ENCODE measurements around the gene COPG2.
A peak's percentile ranks its signal among the peaks of the same experiment; 100 is the strongest.
"Not testable (repeated sequence)": the region's sequence is repeated elsewhere in the genome, so short reads cannot be mapped to it uniquely, and the experiment has no call there.

Gene COPG2

DNA sequence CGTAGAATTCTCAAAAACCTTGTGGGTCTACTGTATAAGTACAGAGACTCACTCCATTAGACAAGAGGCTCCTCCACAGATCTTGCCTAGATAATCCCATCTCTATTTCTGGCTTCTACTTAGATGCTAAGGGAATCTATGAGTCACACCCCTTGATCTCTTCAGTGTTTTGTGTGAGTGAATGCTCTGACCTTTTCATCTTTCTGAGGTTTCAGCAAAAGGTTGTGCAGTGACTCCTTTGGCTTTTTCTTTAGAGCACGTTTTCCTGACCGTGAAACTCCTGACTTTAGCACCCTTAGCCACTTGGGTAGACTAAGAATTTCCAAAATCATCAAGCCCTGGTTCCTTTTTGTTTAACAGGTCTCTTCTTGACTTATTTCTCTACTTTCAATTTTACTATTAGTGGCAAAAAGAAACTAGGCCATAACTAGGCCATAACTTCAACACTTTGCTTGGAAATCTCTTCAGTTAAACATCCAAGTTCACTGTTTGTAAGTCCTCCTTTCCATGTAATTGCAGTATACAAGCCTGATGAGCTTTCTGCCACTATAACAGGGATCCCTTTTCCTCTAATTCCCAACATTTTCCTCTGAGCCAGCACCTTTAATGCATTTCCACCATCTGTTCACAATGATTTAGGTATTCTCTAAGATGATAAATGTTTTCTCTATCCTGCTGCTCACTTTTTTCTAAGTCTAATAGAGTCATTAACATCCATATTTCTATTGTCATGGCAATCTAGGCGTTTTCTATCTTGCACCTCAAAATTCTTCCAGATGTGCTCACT, 19.4 kb downstream of the COPG2 start:
- no peak for DNase-seq

- no peak for DNase-seq
These were observed 20.0 kb downstream of the COPG2 start for GRCh38 chr7:130648580-130648979.

DNA sequence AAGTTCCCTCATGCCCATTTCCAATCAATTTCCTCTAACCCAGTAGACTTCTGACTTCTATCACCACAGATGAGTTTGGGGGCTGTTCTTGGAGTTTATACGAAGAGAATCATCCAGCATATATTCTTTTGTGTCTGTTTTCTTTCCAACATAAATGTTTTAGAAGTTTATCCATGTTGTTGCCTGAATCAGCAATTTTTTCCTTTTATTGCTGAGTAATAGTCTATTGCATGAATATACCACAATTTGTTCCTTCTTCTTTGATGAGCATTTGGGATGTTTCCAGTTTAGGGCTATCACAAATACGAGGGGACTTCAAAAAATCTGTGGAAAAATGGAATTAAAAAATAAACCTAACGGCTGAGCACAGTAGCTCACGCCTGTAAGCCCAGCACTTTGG, 26.2 kb downstream of the COPG2 start:
- DNase-seq: no peak

DNA sequence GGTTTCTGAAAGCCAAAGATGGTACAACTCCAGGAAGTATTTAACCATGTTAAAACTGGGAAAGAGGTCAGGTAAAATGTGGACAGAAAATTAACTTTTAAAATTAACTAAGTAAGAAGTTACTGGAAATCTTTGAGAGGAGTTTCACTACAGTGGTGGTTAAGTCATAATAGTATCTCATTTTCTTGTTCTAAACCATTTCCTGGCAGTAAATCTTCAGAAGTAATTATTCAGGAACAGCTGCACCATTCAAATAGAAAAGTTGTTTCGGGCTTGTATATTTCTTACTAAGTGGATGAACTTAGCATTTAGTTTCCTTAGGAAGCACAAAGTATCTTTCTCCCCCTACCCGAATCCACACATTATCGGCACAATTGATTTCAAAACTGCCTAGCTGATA, 27.1 kb downstream of the COPG2 start:
- DNase-seq: no peak

DNA sequence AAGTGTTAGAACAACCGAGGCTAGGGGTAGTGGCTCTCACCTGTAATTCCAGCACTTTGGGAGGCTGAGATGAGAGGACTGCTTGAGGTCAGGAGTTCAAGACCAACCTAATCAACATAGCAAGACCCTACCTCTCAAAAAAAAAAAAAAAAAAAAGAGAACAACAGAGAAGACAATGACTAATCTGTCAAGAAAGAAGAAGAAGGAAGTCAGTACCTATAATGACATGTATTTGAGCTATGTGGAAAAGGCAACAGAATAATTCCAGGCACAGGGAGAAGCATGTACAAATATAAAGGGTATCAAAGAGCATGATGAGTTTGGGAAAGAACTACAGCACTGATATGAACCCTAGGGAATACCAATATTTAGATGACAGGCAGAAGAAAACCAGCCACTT, 27.5 kb downstream of the COPG2 start:
- DNase-seq: no peak

- no peak for DNase-seq
These were observed 29.2 kb downstream of the COPG2 start for GRCh38 chr7:130639388-130639787.

DNA sequence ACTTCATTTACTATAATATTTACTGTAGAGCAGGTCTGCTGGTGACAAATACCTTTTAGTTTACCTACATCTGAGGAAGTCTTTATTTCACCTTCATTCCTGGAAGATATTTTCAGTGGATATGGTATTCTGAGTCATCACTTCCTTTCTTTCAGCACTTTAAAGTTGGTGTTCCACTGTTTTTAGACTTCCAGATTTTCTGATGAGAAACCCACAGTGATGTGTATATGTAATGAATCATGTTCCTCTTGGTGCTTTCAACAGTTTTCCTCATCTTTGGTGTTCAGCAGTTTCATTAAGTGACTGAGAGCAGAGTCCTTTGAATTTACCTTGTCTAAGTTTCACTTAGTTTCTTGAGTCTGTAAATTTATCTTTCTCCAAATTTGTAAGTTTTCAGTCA, 36.4 kb downstream of the COPG2 start:
- no peak for DNase-seq

DNA sequence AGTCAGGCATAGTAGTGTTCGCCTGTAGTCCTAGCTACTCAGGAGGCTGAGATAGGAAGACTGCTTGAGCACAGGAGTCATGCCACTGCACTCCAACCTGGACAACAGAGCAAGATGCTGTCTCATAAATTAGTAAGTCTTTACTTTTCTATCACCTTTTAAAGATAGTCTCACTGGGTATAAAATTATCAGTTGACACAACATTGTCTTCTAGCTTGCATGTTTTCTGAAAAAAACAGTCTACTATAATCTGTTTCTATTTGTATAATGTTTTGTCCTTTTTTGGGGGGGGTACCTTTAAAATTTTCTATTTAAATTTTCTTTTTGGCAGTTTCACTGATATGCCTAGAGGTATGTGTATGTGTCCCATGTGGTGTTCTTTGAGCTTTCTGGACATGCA, 39.6 kb downstream of the COPG2 start:
- DNase-seq: no peak

- DNase-seq: no peak
These were observed 40.8 kb downstream of the COPG2 start for GRCh38 chr7:130627775-130628174.

GRCh38 chr7:130622866-130623265, 45.7 kb downstream of the COPG2 start:
- no peak for DNase-seq

DNA sequence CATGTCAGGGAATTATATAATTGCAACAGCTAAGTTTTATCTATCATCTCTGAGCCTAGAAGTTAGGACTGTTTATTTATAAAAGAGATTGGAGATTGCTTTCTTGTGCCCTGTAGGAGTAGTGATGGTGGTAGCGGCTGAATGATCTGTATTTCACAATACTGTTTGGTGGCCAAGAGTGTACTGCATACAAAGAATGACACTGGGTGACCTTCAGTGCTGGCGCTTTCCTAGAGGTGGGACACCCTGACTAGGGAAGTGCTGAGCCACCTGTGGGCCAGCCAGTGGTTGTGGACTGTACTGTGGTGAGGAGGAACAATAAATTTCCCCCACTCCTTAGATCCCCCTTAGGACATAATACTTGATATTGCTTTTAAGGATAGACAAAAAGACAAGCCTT, 53.0 kb downstream of the COPG2 start:
- no peak for DNase-seq

GRCh38 chr7:130614449-130614848, 54.1 kb downstream of the COPG2 start:
- no peak for DNase-seq

DNA sequence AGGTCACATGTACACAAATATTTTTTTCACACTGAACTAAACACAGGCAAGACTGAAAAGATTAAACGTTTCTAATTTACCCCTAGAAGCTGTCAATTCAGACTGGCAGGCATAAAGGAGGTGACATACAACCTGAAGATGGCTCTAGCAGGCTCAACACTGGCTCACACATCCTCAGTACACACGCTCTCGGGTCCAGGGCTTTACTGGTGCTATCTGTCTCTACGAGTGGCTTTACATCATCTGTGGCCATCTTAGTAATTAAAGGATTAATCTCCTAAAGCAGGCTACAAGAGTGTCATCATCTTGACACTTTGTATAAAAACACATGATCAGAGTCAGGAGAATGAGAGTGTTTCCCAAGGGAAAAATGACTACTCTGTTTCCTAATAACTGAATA, 57.3 kb downstream of the COPG2 start:
- DNase-seq: no peak

DNA sequence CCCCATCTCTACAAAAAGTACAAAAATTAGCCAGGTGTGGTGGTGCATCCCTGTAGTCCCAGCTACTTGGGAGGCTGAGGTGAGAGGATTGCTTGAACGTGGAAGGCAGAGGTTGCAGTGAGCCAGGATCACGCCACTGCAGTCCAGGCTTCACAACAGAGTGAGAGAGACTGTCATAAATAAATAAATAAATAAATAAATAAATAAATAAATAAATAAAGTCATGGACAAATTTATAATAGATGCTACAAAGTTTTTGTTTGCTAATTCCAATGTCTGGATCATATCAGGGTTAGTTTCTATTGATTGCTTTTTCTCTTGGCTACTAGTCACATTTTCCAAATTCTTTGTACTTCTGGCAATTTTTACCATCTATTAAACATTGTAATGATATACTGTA, 61.5 kb downstream of the COPG2 start:
- DNase-seq: not testable (repeated sequence)

DNA sequence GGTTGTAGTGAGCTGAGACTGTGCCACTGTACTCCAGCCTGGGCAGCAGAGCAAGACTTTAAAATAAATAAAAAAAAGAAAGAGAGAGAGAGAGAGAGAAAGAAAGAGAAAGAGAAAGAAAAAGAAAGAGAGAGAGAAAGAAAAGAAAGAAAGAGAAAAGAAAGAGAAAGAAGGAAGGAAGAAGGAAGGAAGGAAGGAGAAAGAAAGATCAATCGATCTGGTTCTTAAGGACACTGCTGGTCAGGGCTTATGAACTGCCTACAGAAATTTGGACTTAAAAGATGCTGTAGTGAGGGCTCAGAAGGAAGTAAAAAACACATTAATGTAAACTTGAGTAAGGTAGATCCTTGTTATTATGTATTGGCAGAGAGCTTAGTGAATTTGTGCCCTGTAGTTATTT, 62.4 kb downstream of the COPG2 start:
- no peak for DNase-seq

DNA sequence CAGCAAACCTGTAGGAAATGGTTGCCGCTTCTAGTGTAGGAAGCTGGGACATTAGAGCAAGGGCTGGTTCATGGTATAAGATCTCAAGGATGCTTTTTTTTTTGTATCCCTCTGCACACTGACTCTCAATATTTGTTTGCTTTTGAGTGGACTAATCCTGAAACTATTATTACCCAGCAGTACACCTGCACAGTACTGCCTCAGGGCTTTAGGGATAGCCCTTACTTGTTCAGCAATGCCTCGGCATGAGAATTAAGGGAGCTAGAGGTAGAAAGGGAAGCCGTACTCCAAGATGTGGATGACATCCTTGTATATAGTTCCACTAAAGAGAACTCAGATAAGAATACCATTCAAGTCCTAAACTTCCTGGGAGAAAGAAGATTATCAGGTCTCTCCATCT, 70.5 kb downstream of the COPG2 start:
- DNase-seq: no peak

GRCh38 chr7:130595986-130596385, 72.6 kb downstream of the COPG2 start:
- DNase-seq: no peak

DNA sequence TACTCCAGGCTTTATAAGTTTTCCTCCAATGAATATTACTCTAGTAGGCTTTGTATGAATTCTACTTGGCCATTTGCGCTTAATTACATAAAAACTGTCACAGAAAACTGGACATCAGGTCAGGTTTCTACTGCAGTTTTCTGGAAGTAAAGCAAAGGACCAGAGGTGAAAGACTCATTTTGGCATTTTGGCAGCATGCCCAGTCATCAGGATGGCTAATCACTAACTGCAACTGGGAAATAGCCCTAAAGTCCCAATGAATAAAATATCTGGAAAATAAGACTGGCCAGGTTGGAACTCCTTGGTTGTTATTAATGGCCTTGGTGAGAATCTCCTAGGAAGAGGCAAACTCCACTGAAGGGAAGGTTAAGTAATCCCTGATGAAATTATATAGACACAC, 75.5 kb downstream of the COPG2 start:
- no peak for DNase-seq

- not testable (repeated sequence) for DNase-seq
These were observed 77.1 kb downstream of the COPG2 start for GRCh38 chr7:130591464-130591863.

GRCh38 chr7:130585932-130586331, 82.6 kb downstream of the COPG2 start:
- DNase-seq: not testable (repeated sequence)

DNA sequence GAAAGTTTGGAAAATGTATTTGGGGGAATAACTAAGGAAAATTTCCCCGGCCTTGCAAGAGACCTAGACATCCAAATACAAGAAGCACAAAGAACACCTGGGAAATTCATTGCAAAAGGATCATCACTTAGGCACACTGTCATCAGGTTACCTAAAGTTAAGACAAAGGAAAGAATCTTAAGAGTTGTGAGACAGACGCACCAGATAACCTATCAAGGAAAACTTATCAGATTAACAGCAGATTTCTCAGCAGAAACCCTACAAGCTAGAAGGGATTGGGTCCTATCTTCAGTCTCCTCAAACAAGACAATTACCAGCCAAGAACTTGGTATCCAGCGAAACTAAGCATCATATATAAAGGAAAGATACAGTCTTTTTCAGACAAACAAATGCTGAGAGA, 93.4 kb downstream of the COPG2 start:
- not testable (repeated sequence) for DNase-seq

GRCh38 chr7:130570144-130570543, 98.4 kb downstream of the COPG2 start:
- not testable (repeated sequence) for DNase-seq

GRCh38 chr7:130566898-130567280, 101.7 kb downstream of the COPG2 start:
- DNase-seq: no peak

- DNase-seq: no peak
These were observed 102.2 kb downstream of the COPG2 start for GRCh38 chr7:130566168-130566897.

DNA sequence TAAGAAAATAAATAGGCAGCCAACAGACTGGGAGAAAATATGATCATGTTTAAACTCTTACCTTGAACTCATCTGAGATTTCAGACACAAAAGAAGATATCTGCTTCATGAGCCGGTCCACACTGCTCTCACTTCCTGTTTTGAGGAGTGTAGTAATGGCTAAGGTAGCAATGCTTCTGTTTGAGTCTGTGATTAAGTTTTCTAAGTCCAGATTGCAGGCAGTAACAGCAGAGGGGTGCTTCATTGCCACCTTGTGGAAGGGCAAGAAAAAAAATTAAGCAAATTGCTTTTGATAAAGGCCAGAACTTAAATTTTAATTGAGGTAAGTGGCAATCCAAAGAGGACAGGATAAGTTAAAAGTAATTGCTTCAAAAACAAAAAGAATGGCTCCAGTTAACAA, 107.6 kb downstream of the COPG2 start:
- DNase-seq: peak; percentile 70
